ENCODE data around the gene PRXL2A.

DNA sequence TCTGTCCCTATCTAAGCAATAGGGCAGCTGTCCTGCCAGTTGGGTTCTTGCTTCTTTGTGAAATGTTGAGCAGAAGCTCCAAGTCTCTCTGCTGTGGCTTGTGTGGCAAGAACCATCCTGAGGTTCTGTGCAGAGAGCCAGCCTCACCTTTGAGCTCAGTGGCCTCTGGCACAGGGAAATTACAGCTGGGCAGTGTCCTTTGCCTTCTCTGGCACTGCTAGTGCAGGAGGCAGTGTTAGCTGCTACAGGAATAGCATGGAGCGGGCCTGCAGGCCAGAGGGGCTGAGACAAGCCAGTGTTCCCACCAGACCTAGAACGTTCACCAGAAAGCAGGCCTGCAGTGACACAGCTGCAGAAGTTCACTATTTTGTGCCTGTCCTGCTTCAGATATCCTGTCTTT, 1.8 kb downstream of the PRXL2A start:
- TF ChIP-seq POLR2A (IDR thresholded peaks at IDR 0.05): no peak
- TF ChIP-seq, protein P1, sequence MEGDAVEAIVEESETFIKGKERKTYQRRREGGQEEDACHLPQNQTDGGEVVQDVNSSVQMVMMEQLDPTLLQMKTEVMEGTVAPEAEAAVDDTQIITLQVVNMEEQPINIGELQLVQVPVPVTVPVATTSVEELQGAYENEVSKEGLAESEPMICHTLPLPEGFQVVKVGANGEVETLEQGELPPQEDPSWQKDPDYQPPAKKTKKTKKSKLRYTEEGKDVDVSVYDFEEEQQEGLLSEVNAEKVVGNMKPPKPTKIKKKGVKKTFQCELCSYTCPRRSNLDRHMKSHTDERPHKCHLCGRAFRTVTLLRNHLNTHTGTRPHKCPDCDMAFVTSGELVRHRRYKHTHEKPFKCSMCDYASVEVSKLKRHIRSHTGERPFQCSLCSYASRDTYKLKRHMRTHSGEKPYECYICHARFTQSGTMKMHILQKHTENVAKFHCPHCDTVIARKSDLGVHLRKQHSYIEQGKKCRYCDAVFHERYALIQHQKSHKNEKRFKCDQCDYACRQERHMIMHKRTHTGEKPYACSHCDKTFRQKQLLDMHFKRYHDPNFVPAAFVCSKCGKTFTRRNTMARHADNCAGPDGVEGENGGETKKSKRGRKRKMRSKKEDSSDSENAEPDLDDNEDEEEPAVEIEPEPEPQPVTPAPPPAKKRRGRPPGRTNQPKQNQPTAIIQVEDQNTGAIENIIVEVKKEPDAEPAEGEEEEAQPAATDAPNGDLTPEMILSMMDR (IDR thresholded peaks at IDR 0.05): no peak
- TF ChIP-seq POLR2AphosphoS5 (IDR thresholded peaks at IDR 0.05): peak; percentile 30 to 49 (median 41)
